H1 (cell line): ENCODE results near the gene CHDH. TPM values are rescaled to one million over a fixed set of nuclear protein-coding genes. Genes with fewer than 3 reads are reported as not detected.

Source experiments
- CTCF ChIA-PET: fragments of 300-600 bp; sonication (Branson Sonifier 250); formaldehyde crosslinking; loops from one replicate; lab custom pipeline; 2021; ENCODE audit not compliant: partially characterized antibody; lab: Charles Lee
- POLR2A ChIA-PET: fragments of 300-600 bp; sonication (Branson Sonifier 250); formaldehyde crosslinking; loops from one replicate; lab custom pipeline; 2021; ENCODE audit warnings: inconsistent platforms; ENCODE audit not compliant: partially characterized antibody; lab: Charles Lee
- DNase-seq, 2 experiments: peaks; one replicate each; pipeline versions ENCODE4 v3.0.0 to v3.0.0-alpha.2; 2010 to 2022; ENCODE audit warnings: low spot score in 2 of 2, low read depth in 1 of 2, mixed read lengths in 1 of 2
- FAIRE-seq: peaks from 2 replicates; lab custom pipeline; 2011; peaks lifted over from hg19 to GRCh38; lab: Jason Lieb, UNC
- H2AFZ ChIP-seq: 2 replicates; pipeline ENCODE4 v1.8.1; 2012; ENCODE audit warnings: low read length, inconsistent platforms
- H2AK5ac ChIP-seq: 2 replicates; pipeline ENCODE4 v1.6.1; 2013; ENCODE audit warnings: low read depth, low read length
- H2BK120ac ChIP-seq: replicated peaks from 2 replicates; pipeline ENCODE3; 2013; ENCODE audit warnings: low read depth, low read length, inconsistent platforms
- H2BK12ac ChIP-seq: 2 replicates; pipeline ENCODE4 v1.6.1; 2013; ENCODE audit warnings: low read depth, low read length
- H2BK15ac ChIP-seq: 2 replicates; pipeline ENCODE4 v1.6.1; 2013; ENCODE audit warnings: low read length
- H2BK20ac ChIP-seq: 2 replicates; pipeline ENCODE4 v1.6.1; 2013; ENCODE audit warnings: low read length
- H2BK5ac ChIP-seq: 2 replicates; pipeline ENCODE4 v1.6.1; 2013; ENCODE audit warnings: low read depth, low read length
- H3K14ac ChIP-seq: 2 replicates; pipeline ENCODE4 v1.6.1; 2013; ENCODE audit warnings: inconsistent platforms; ENCODE audit not compliant: insufficient read length
- H3K18ac ChIP-seq: 2 replicates; pipeline ENCODE4 v1.6.1; 2013; ENCODE audit warnings: low read length; ENCODE audit errors: extremely low read depth
- H3K23ac ChIP-seq: 2 replicates; pipeline ENCODE4 v1.6.1; 2013; ENCODE audit warnings: inconsistent platforms; ENCODE audit not compliant: insufficient read length
- H3K23me2 ChIP-seq: 2 replicates; pipeline ENCODE4 v1.6.1; 2013; ENCODE audit warnings: low read depth, low read length
- H3K27ac ChIP-seq: 2 replicates; pipeline ENCODE4 v1.6.1; 2011; ENCODE audit warnings: low read depth, low read length, inconsistent platforms
- H3K27me3 ChIP-seq, 4 experiments: replicated peaks in 1 of 4; 1 replicate in 1 of 4; 2 replicates in 3 of 4; pipeline versions ENCODE4 v1.6.1 to v1.8.1; 2011 to 2013; ENCODE audit warnings: low read length in 3 of 4, mild to moderate bottlenecking in 3 of 4, inconsistent platforms in 2 of 4, mixed read lengths in 2 of 4, moderate library complexity in 1 of 4; ENCODE audit not compliant: control insufficient read depth in 3 of 4, insufficient read depth in 3 of 4; ENCODE audit errors: extremely low read depth in 1 of 4
- H3K36me3 ChIP-seq, 4 experiments: 2 replicates each; pipeline versions ENCODE4 v1.6.1 to v1.8.1; 2011 to 2013; ENCODE audit warnings: mild to moderate bottlenecking in 4 of 4, low read length in 3 of 4, moderate library complexity in 2 of 4, control low read depth in 1 of 4, inconsistent platforms in 1 of 4; ENCODE audit not compliant: insufficient read depth in 4 of 4, control insufficient read depth in 2 of 4
- H3K4ac ChIP-seq: replicated peaks from 2 replicates; pipeline ENCODE3; 2013; ENCODE audit warnings: low read length, low read depth, mixed read lengths, inconsistent platforms; ENCODE audit not compliant: insufficient read length
- H3K4me1 ChIP-seq, 4 experiments: replicated peaks in 1 of 4; 1 replicate in 1 of 4; 2 replicates in 3 of 4; pipeline versions ENCODE4 v1.6.1 to v1.8.1; 2011 to 2013; ENCODE audit warnings: low read length in 3 of 4, inconsistent platforms in 2 of 4, mixed read lengths in 1 of 4; ENCODE audit not compliant: insufficient read depth in 4 of 4, control insufficient read depth in 3 of 4
- H3K4me2 ChIP-seq, 2 experiments: 2 replicates each; pipeline versions ENCODE4 v1.6.1 to v1.8.1; 2011 to 2013; ENCODE audit warnings: low read depth in 2 of 2, low read length in 2 of 2, control low read depth in 1 of 2, inconsistent platforms in 1 of 2, mild to moderate bottlenecking in 1 of 2; ENCODE audit not compliant: insufficient read depth in 1 of 2
- H3K4me3 ChIP-seq, 4 experiments: fragments of 200-600, 300-600 bp in 1 of 4; sonication (generic), shearing (Covaris generic), sonication (Bioruptor Twin) in 1 of 4; 2 replicates each; pipeline versions ENCODE4 v1.5.1 to v1.8.1; 2011 to 2016; ENCODE audit warnings: low read length in 4 of 4, low read depth in 3 of 4, control low read depth in 2 of 4, inconsistent platforms in 2 of 4, mild to moderate bottlenecking in 2 of 4, mixed read lengths in 1 of 4, moderate library complexity in 1 of 4; ENCODE audit not compliant: insufficient read depth in 2 of 4; ENCODE audit errors: extremely low read depth in 1 of 4
- H3K56ac ChIP-seq: replicated peaks from 2 replicates; pipeline ENCODE3; 2013; ENCODE audit warnings: low read depth, mild to moderate bottlenecking, mixed read lengths, low read length, inconsistent platforms; ENCODE audit not compliant: insufficient read length
- H3K79me1 ChIP-seq: 2 replicates; pipeline ENCODE4 v1.6.1; 2013; ENCODE audit warnings: low read depth, low read length, control low read depth
- H3K79me2 ChIP-seq, 2 experiments: 2 replicates each; pipeline versions ENCODE4 v1.6.1 to v1.8.1; 2012 to 2013; ENCODE audit warnings: low read length in 2 of 2, mild to moderate bottlenecking in 2 of 2, inconsistent platforms in 1 of 2; ENCODE audit not compliant: insufficient read depth in 2 of 2, control insufficient read depth in 1 of 2
- H3K9ac ChIP-seq, 4 experiments: replicated peaks in 1 of 4; 1 replicate in 1 of 4; 2 replicates in 3 of 4; pipeline versions ENCODE4 v1.6.1 to v1.8.1; 2011 to 2013; ENCODE audit warnings: low read depth in 3 of 4, low read length in 3 of 4, control low read depth in 2 of 4, mild to moderate bottlenecking in 2 of 4, moderate library complexity in 2 of 4, inconsistent platforms in 1 of 4; ENCODE audit errors: extremely low read depth in 1 of 4
- H3K9me3 ChIP-seq, 2 experiments: 2 replicates each; pipeline versions ENCODE4 v1.6.1 to v1.8.1; 2012 to 2013; ENCODE audit warnings: mild to moderate bottlenecking in 2 of 2, moderate library complexity in 2 of 2, control low read depth in 1 of 2, inconsistent platforms in 1 of 2, low read depth in 1 of 2, low read length in 1 of 2, mixed read lengths in 1 of 2; ENCODE audit not compliant: insufficient read depth in 2 of 2
- H4K20me1 ChIP-seq, 2 experiments: replicated peaks in 1 of 2; 2 replicates each; pipeline versions ENCODE3 to v1.8.1; 2011 to 2013; ENCODE audit warnings: inconsistent platforms in 2 of 2, low read length in 2 of 2, mild to moderate bottlenecking in 1 of 2; ENCODE audit not compliant: insufficient read depth in 2 of 2, control insufficient read depth in 1 of 2
- H4K5ac ChIP-seq: 2 replicates; pipeline ENCODE4 v1.6.1; 2013; ENCODE audit warnings: low read length, low read depth, mixed read lengths, inconsistent platforms; ENCODE audit not compliant: insufficient read length
- H4K8ac ChIP-seq: 2 replicates; pipeline ENCODE4 v1.8.0; 2013; ENCODE audit warnings: mild to moderate bottlenecking, moderate library complexity, low read length, inconsistent platforms; ENCODE audit not compliant: insufficient read depth; ENCODE audit errors: extremely low read depth
- H4K91ac ChIP-seq: replicated peaks from 2 replicates; pipeline ENCODE3; 2013; ENCODE audit warnings: low read length, mixed read lengths, inconsistent platforms; ENCODE audit not compliant: insufficient read length
- BRCA1 ChIP-seq: IDR thresholded peaks from 2 replicates; pipeline ENCODE4 v1.6.1; 2012; ENCODE audit warnings: low read depth, low read length, improper control_type of control experiment
- CHD2 ChIP-seq: IDR thresholded peaks from 2 replicates; pipeline ENCODE4 v1.6.1; 2012; ENCODE audit warnings: low read length, improper control_type of control experiment
- EZH2 ChIP-seq: fragments of 200-600 bp; sonication (generic); IDR thresholded peaks from 2 replicates; pipeline ENCODE4 v1.7.1; 2012; ENCODE audit warnings: low read depth, mild to moderate bottlenecking, moderate library complexity, low read length, inconsistent platforms; ENCODE audit not compliant: severe bottlenecking
- JUN ChIP-seq: IDR thresholded peaks from 2 replicates; pipeline ENCODE4 v1.6.1; 2011; ENCODE audit warnings: low read depth, mild to moderate bottlenecking, improper control_type of control experiment, low read length
- SAP30 ChIP-seq: fragments of 300-600 bp; sonication (generic); IDR thresholded peaks from 2 replicates; pipeline ENCODE4 v1.7.1; 2012; ENCODE audit warnings: low read length, moderate library complexity, mild to moderate bottlenecking, inconsistent platforms; ENCODE audit not compliant: insufficient read depth, insufficient replicate concordance
- USF2 ChIP-seq: IDR thresholded peaks from 2 replicates; pipeline ENCODE4 v1.6.1; 2011; ENCODE audit warnings: low read length, improper control_type of control experiment
- WGBS, 2 experiments: shearing (Covaris generic) in 1 of 2; methylation state at CpG; one replicate each; pipeline versions ENCODE4 v1.1.6 to v1.1.7; 2013 to 2015; ENCODE audit warnings: low lambda C conversion rate in 2 of 2, mixed read lengths in 2 of 2, inconsistent platforms in 1 of 2, low coverage in 1 of 2, missing lambda C conversion rate in 1 of 2; ENCODE audit not compliant: insufficient replicate concordance in 2 of 2, insufficient coverage in 1 of 2, insufficient read length in 1 of 2; ENCODE audit errors: extremely low coverage in 1 of 2, missing lambda C conversion rate in 1 of 2; 5-methylcytosine and 5-hydroxymethylcytosine counted together
- polyA plus RNA-seq, 7 experiments: library from polyadenylated mRNA; depleted of rRNA in 3 of 7; stranded (reverse) in 5 of 7; unstranded in 2 of 7; fragments of >200 nt in 5 of 7; fragments of 200-250 nt in 2 of 7; gene quantifications; 1 replicate in 5 of 7; 2 replicates in 1 of 7; 4 replicates in 1 of 7; pipeline versions ENCODE4 v1.2.1 to v1.2.3, GENCODE V29; 2011 to 2013; ENCODE audit warnings: missing spikeins in 2 of 7, mixed read lengths in 2 of 7
- total RNA-seq: library from RNA; stranded (reverse); fragmentation: NEBNext Ultra II Directional; extraction: Animal tissue kit (Norgen Biotek cat#: 25700); gene quantifications from 2 replicates; pipeline ENCODE4 v1.2.1, GENCODE V29; 2021

The CHDH gene
- total and polyA plus RNA-seq, 2 of the 8 experiments (the other 6 are each of a cell fraction or from before 2014, with no cell fraction given) = 4.9 to 10.3 TPM

GRCh38 chr3:53807117-53807810 is 39.0 kb downstream of the CHDH start:
- ChIA-PET CTCF (interaction anchor here (0.7 to 1.2 kb wide), 2 partner anchors 16 to 189 kb away, joined by 3 read pairs; no protein-coding TSS in a partner anchor), POLR2A (no interaction called here)
- Histone ChIP-seq H2BK12ac (no peak overlapping the region), H3K23me2 (peaks cover 6% of the 10 kb centered on the region; the same call in 1 of the 2 replicates), H2AFZ (no peak overlapping the region), H4K5ac (no peak overlapping the region), H3K27ac (no peak overlapping the region), H3K36me3 (no peaks in the 10 kb centered on the region), H4K20me1 (peaks cover 0 to 2% of the 10 kb centered on the region in 2 experiments), H3K9me3 (no peaks in the 10 kb centered on the region), H3K23ac (no peak overlapping the region), H3K4me2 (no peak overlapping the region), H2BK20ac (no peak overlapping the region), H3K27me3 (no peaks in the 10 kb centered on the region; a peak in 1 of 7 replicates), H2AK5ac (no peak overlapping the region), H3K18ac (peak overlapping the region; percentile 32; the same call in 1 of the 2 replicates), H3K56ac (no peak overlapping the region), H4K8ac (no peak overlapping the region), H2BK120ac (no peak overlapping the region), H4K91ac (no peak overlapping the region), H3K14ac (no peak overlapping the region), H3K4ac (no peak overlapping the region), H2BK15ac (no peak overlapping the region), H3K79me1 (no peaks in the 10 kb centered on the region), H3K79me2 (no peaks in the 10 kb centered on the region)
- FAIRE-seq = no peak
- TF ChIP-seq BRCA1 (no peak), USF2 (no peak), JUN (no peak), SAP30 (no peak), CHD2 (no peak), EZH2 (no peak)
- TF ChIP-seq, all 59 proteins: peak for 0
- H2BK5ac ChIP-seq = 0 out of 2 replicates have a peak overlapping the region, but pooled peaks have one; percentile 24
- H3K4me3 ChIP-seq = no peak overlapping the region
- DNase-seq = no peak
- WGBS, 2 experiments = 96% methylated on average over 14 of the region's 15 CpGs; no CpG with 5 or more reads in 1 of the 2 experiments
- H3K4me1 ChIP-seq = peaks cover 0 to 7% (median 0%) of the 10 kb centered on the region in 4 experiments; a peak in 3 of 7 replicates
- no peak overlapping the region for H3K9ac ChIP-seq
